ENCODE results near the gene DTX3L.

DNA sequence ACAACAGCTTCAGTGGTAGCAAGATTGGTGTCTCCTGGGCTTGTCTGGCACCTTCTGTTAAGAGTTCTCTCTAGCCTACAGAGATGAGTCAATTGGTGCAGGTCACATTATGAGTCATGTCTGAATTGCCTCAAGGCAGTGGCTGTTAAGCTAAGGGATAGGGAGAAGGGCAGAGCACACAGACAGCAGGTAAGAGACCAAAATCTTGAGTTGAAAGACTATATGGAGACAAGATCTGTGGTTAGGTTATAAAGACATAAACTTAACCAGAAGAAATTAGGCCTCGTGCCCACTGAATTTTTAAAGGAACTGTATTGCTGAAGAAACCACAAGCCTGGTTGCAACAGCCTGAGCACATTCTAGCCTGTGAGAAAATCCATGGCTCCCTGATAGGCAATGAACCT, 30.2 kb upstream of the DTX3L start:
- TF ChIP-seq ELF4 (IDR thresholded peaks at IDR 0.05) = no peak
- no peak for TF ChIP-seq SUZ12 (IDR thresholded peaks at IDR 0.05)
- no peak for TF ChIP-seq FOXM1 (IDR thresholded peaks at IDR 0.05; ENCODE audit: borderline replicate concordance)
- TF ChIP-seq ZNF384 (IDR thresholded peaks at IDR 0.05) = no peak
- TF ChIP-seq L3MBTL2 (conservative IDR thresholded peaks at IDR 0.05) = no peak
- TF ChIP-seq SP1 (IDR thresholded peaks at IDR 0.05) = no peak
- no peak for TF ChIP-seq FOXK2 (IDR thresholded peaks at IDR 0.05)
- TF ChIP-seq, protein P1, sequence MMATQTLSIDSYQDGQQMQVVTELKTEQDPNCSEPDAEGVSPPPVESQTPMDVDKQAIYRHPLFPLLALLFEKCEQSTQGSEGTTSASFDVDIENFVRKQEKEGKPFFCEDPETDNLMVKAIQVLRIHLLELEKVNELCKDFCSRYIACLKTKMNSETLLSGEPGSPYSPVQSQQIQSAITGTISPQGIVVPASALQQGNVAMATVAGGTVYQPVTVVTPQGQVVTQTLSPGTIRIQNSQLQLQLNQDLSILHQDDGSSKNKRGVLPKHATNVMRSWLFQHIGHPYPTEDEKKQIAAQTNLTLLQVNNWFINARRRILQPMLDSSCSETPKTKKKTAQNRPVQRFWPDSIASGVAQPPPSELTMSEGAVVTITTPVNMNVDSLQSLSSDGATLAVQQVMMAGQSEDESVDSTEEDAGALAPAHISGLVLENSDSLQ (IDR thresholded peaks at IDR 0.05) = no peak
- no peak for TF ChIP-seq ARNT (IDR thresholded peaks at IDR 0.05)
- no peak for TF ChIP-seq HDGF (IDR thresholded peaks at IDR 0.05; ENCODE audit: borderline replicate concordance)
- TF ChIP-seq FOXA1 (IDR thresholded peaks at IDR 0.05) = no peak
- no peak for TF ChIP-seq BHLHE40 (IDR thresholded peaks at IDR 0.05; ENCODE audit: borderline replicate concordance)
